A673 (cell line): ENCODE data around the gene A3GALT2. TPM values are rescaled to one million over a fixed set of nuclear protein-coding genes. Genes with fewer than 3 reads are reported as not detected.

Experiments used
- BruUV-seq: library from RNA; stranded (reverse); fragments of 400-500 nt; replicated peaks from 2 replicates; lab custom pipeline; 2021; lab: Mats Ljungman, UMichigan
- CTCF ChIA-PET: fragments of 300-600 bp; sonication (Branson Sonifier 250); formaldehyde crosslinking; loops from one replicate; lab custom pipeline; 2022; ENCODE audit warnings: antibody characterized with exemption; lab: Charles Lee
- POLR2A ChIA-PET: fragments of 300-600 bp; sonication (Branson Sonifier 250); formaldehyde crosslinking; loops from one replicate; lab custom pipeline; 2022; ENCODE audit warnings: antibody characterized with exemption; ENCODE audit not compliant: low non-redundant PET; lab: Charles Lee
- DNase-seq: peaks from one replicate; pipeline ENCODE4 v3.0.0-alpha.2; 2015; ENCODE audit warnings: low spot score
- H3K27ac ChIP-seq: fragments of 200-600 bp; sonication (generic); 2 replicates; pipeline ENCODE4 v1.5.1; 2016; ENCODE audit warnings: mixed run types, low read depth, mild to moderate bottlenecking, mixed read lengths, antibody characterized with exemption, low read length; ENCODE audit not compliant: poor library complexity, severe bottlenecking
- H3K27me3 ChIP-seq: fragments of 200-600 bp; sonication (generic); replicated peaks from 2 replicates; pipeline ENCODE4 v1.6.1; 2017; ENCODE audit warnings: mixed run types, low read depth, mild to moderate bottlenecking, mixed read lengths, antibody characterized with exemption, low read length; ENCODE audit not compliant: insufficient read depth, poor library complexity
- H3K36me3 ChIP-seq: fragments of 200-600 bp; sonication (generic); 2 replicates; pipeline ENCODE4 v1.6.1; 2016; ENCODE audit warnings: mixed run types, mild to moderate bottlenecking, mixed read lengths, antibody characterized with exemption, low read length; ENCODE audit not compliant: insufficient read depth, poor library complexity, severe bottlenecking
- H3K4me1 ChIP-seq: fragments of 200-600 bp; sonication (generic); 2 replicates; pipeline ENCODE4 v1.6.1; 2017; ENCODE audit warnings: mixed run types, mild to moderate bottlenecking, mixed read lengths, antibody characterized with exemption, low read length; ENCODE audit not compliant: insufficient read depth, poor library complexity, severe bottlenecking
- H3K4me3 ChIP-seq: fragments of 200-600 bp; sonication (generic); 2 replicates; pipeline ENCODE4 v1.5.1; 2016; ENCODE audit warnings: low read depth, mixed run types, mild to moderate bottlenecking, mixed read lengths, low read length; ENCODE audit not compliant: poor library complexity, severe bottlenecking
- H3K9me3 ChIP-seq: fragments of 200-600 bp; sonication (generic); 2 replicates; pipeline ENCODE4 v1.6.1; 2016; ENCODE audit warnings: mixed run types, low read depth, mild to moderate bottlenecking, mixed read lengths, antibody characterized with exemption, low read length; ENCODE audit not compliant: poor library complexity, severe bottlenecking
- EZH2 ChIP-seq: fragments of 200-600 bp; sonication (generic); IDR thresholded peaks from 2 replicates; pipeline ENCODE4 v1.6.1; 2017; ENCODE audit warnings: borderline replicate concordance, low read depth, mild to moderate bottlenecking, mixed read lengths, antibody characterized with exemption, low read length; ENCODE audit not compliant: poor library complexity, severe bottlenecking
- intact Hi-C: fragments of 100-400 bp; cut with micrococcal nuclease; formaldehyde crosslinking; loops from one replicate; pipeline ENCODE4 v1.10.0; 2022; ENCODE audit not compliant: unreplicated experiment
- total RNA-seq: library from RNA; stranded (reverse); gene quantifications from 2 replicates; pipeline ENCODE4 v1.2.3, GENCODE V29; 2021
- TF ChIP-seq, protein P1 (sequence below): fragments of 300-800, 200-600 bp; sonication (generic); conservative IDR thresholded peaks from 2 replicates; pipeline ENCODE4 v1.5.1; 2017; ENCODE audit warnings: low read depth, mild to moderate bottlenecking, antibody characterized with exemption, low read length, moderate library complexity, mixed read lengths

Gene A3GALT2
- total RNA-seq, 1 experiment from 2014 or later, result 0.39 TPM

- H3K36me3 ChIP-seq, result no peaks in the 10 kb centered on the region
- POLR2A ChIA-PET, result no interaction called here
- H3K4me3 ChIP-seq, result no peak overlapping the region
- TF ChIP-seq EZH2, result no peak
- TF ChIP-seq, protein P1, sequence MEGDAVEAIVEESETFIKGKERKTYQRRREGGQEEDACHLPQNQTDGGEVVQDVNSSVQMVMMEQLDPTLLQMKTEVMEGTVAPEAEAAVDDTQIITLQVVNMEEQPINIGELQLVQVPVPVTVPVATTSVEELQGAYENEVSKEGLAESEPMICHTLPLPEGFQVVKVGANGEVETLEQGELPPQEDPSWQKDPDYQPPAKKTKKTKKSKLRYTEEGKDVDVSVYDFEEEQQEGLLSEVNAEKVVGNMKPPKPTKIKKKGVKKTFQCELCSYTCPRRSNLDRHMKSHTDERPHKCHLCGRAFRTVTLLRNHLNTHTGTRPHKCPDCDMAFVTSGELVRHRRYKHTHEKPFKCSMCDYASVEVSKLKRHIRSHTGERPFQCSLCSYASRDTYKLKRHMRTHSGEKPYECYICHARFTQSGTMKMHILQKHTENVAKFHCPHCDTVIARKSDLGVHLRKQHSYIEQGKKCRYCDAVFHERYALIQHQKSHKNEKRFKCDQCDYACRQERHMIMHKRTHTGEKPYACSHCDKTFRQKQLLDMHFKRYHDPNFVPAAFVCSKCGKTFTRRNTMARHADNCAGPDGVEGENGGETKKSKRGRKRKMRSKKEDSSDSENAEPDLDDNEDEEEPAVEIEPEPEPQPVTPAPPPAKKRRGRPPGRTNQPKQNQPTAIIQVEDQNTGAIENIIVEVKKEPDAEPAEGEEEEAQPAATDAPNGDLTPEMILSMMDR, result no peak
- H3K4me1 ChIP-seq, result peaks cover 21% of the 10 kb centered on the region
- CTCF ChIA-PET, result interaction anchor here (2.5 kb wide), 1 partner anchor 74 kb away, joined by 10 read pairs; no protein-coding TSS in a partner anchor
- no peaks in the 10 kb centered on the region for H3K27me3 ChIP-seq
- no TSS peak for BruUV-seq
- intact Hi-C loops, result loop anchor here (5.0 kb wide), 1 partner anchor 103 kb away; the partner anchor contains the start of gene ZSCAN20
- no peak for DNase-seq
- H3K9me3 ChIP-seq, result no peaks in the 10 kb centered on the region
- no peak overlapping the region for H3K27ac ChIP-seq
These were observed 48.2 kb upstream of the A3GALT2 start for GRCh38 chr1:33369081-33369480.

DNA sequence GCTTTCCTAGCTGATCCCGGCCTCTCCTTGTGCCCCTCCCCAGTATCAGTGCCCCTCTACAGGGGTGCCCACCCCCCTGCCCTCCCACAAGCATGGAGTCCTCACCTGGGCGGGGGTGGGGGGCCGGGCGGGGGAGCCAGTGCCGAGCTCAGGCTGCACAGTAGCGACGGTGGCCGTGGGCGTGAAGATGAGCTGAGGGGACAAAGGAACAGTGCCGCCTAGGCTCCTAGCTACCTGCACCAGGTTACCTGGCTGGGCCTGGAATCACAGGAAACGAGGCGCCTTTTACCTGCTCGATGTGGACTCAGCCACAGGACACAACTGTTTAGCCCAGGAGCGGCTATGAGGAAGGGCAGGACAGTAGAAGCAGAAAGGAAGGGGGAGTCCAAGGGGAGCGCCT, 47.5 kb upstream of the A3GALT2 start:
- ChIA-PET CTCF (interaction anchor here (2.5 kb wide), 1 partner anchor 73 kb away, joined by 10 read pairs; no protein-coding TSS in a partner anchor), POLR2A (no interaction called here)
- H3K9me3 ChIP-seq, result no peaks in the 10 kb centered on the region
- H3K36me3 ChIP-seq, result no peaks in the 10 kb centered on the region
- H3K27me3 ChIP-seq, result no peaks in the 10 kb centered on the region
- peaks cover 25% of the 10 kb centered on the region for H3K4me1 ChIP-seq
- DNase-seq, result no peak
- H3K4me3 ChIP-seq, result no peak overlapping the region
- TF ChIP-seq, protein P1, result no peak
- TF ChIP-seq EZH2, result no peak
- H3K27ac ChIP-seq, result no peak overlapping the region
- no TSS peak for BruUV-seq
- intact Hi-C loops, result loop anchor here (5.0 kb wide), 1 partner anchor 104 kb away; the partner anchor contains the start of gene ZSCAN20

GRCh38 chr1:33367485-33368405, 46.8 kb upstream of the A3GALT2 start:
- ChIA-PET CTCF (interaction anchor here (0.6 to 2.5 kb wide), 2 partner anchors 72 to 279 kb away, joined by 4 to 10 read pairs; no protein-coding TSS in a partner anchor), POLR2A (no interaction called here)
- Histone ChIP-seq H3K27ac (no peak overlapping the region), H3K9me3 (no peaks in the 10 kb centered on the region), H3K4me1 (peaks cover 32% of the 10 kb centered on the region), H3K36me3 (no peaks in the 10 kb centered on the region), H3K4me3 (no peak overlapping the region), H3K27me3 (no peaks in the 10 kb centered on the region)
- peak; percentile 87 for DNase-seq
- no peak for TF ChIP-seq EZH2
- TF ChIP-seq, protein P1, result peak; percentile 96
- intact Hi-C loops, result loop anchor here (5.0 kb wide), 1 partner anchor 105 kb away; the partner anchor contains the start of gene ZSCAN20
- BruUV-seq, result no TSS peak
